Tibial nerve (tissue), 4 donors: ENCODE measurements around the gene SEC61A1. TPM values are rescaled to one million over a fixed set of nuclear protein-coding genes. Genes with fewer than 3 reads are reported as not detected.

ENCODE experiments used
- DNase-seq, 2 donors: peaks; one replicate each; pipeline ENCODE4 v3.0.0-alpha.2; 2019; ENCODE audit warnings: low spot score in 2 of 2
- H3K27ac ChIP-seq, 4 donors: fragments of 200-600 bp; sonication (generic) in 3 of 4; one replicate each; pipeline ENCODE4 v1.5.1; 2017 to 2019; ENCODE audit warnings: mild to moderate bottlenecking in 1 of 4
- H3K27me3 ChIP-seq, 2 donors: fragments of 200-600 bp; sonication (generic) in 1 of 2; one replicate each; pipeline versions ENCODE4 v1.5.1 to v1.6.0; 2017 to 2019
- H3K36me3 ChIP-seq, 3 donors: fragments of 200-600 bp; sonication (generic); one replicate each; pipeline ENCODE4 v1.5.1; 2018 to 2019
- H3K4me1 ChIP-seq, 4 donors: fragments of 200-600 bp; sonication (generic) in 3 of 4; one replicate each; pipeline ENCODE4 v1.5.1; 2017 to 2019
- H3K4me3 ChIP-seq, 4 donors: fragments of 200-600 bp; sonication (generic) in 3 of 4; one replicate each; pipeline ENCODE4 v1.5.1; 2017 to 2019; ENCODE audit warnings: mild to moderate bottlenecking in 1 of 4, moderate library complexity in 1 of 4
- H3K9me3 ChIP-seq, 4 donors: fragments of 200-600 bp; sonication (generic) in 3 of 4; one replicate each; pipeline ENCODE4 v1.5.1; 2017 to 2019
- EP300 ChIP-seq, 2 donors: sonication (generic); formaldehyde crosslinking; IDR thresholded peaks; one replicate each; pipeline ENCODE4 v1.6.1; 2017; ENCODE audit warnings: antibody characterized with exemption in 2 of 2, mild to moderate bottlenecking in 1 of 2
- POLR2A ChIP-seq, 2 donors: fragments of 450-650 bp; IDR thresholded peaks; one replicate each; pipeline ENCODE4 v1.6.1; 2017; ENCODE audit warnings: antibody characterized with exemption in 2 of 2, mild to moderate bottlenecking in 2 of 2, moderate library complexity in 2 of 2
- WGBS, 2 donors: methylation state at CpG; one replicate each; pipeline ENCODE4 v1.1.5; 2018; 5-methylcytosine and 5-hydroxymethylcytosine counted together
- total RNA-seq, 4 donors: library from RNA; depleted of rRNA; stranded (reverse); fragments of >200 nt; gene quantifications; one replicate each; pipeline ENCODE4 v1.1.0, GENCODE V29; 2016
- TF ChIP-seq, protein P1 (sequence below), 5 experiments: fragments of 200-600 bp in 3 of 5; fragments of 450-650 bp in 2 of 5; sonication (generic) in 3 of 5; IDR thresholded peaks; one replicate each; pipeline ENCODE4 v1.5.1; 2016 to 2019; ENCODE audit warnings: antibody characterized with exemption in 5 of 5, mild to moderate bottlenecking in 3 of 5, moderate library complexity in 2 of 5

The SEC61A1 gene
- total RNA-seq, 4 donors from 2014 or later: 93.3 to 155 (median 108) TPM

DNA sequence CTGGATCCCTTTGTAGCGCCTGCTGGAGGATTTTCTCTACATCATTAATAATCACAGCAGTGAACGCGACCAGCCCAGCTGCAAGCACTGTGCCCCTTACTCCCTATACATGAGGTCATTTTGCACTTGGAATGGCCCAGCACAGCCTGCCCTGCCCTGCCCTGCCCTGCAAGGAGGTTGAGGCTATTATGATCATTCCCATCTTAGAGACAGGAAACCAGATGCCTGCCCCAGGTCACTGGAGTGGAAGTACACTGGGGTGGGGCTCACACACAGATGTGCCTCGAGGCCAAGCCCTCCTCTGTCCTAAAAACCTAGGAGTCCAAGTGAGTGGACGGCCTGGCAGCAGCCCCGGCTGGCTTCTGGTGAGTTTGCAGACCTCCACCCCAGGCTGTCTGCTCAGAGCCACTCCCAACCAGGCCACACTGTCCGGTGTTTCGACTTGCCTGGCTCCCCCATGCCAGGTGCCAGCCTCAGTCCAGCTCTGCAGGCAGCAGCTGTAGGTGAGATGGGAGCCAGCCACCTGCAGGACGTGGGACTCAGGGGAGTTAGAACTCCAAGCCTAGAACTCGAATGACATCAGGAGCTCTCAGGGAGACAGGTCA lies 30.4 kb upstream of the SEC61A1 start:
- Histone ChIP-seq H3K27ac (no peak overlapping the region), H3K4me3 (no peak overlapping the region), H3K4me1 (no peaks in the 10 kb centered on the region), H3K9me3 (no peaks in the 10 kb centered on the region), H3K27me3 (no peaks in the 10 kb centered on the region), H3K36me3 (no peaks in the 10 kb centered on the region)
- WGBS, 2 donors: 46 to 50% methylated on average over 10 of the region's 10 CpGs
- DNase-seq: no peak
- TF ChIP-seq, protein P1, sequence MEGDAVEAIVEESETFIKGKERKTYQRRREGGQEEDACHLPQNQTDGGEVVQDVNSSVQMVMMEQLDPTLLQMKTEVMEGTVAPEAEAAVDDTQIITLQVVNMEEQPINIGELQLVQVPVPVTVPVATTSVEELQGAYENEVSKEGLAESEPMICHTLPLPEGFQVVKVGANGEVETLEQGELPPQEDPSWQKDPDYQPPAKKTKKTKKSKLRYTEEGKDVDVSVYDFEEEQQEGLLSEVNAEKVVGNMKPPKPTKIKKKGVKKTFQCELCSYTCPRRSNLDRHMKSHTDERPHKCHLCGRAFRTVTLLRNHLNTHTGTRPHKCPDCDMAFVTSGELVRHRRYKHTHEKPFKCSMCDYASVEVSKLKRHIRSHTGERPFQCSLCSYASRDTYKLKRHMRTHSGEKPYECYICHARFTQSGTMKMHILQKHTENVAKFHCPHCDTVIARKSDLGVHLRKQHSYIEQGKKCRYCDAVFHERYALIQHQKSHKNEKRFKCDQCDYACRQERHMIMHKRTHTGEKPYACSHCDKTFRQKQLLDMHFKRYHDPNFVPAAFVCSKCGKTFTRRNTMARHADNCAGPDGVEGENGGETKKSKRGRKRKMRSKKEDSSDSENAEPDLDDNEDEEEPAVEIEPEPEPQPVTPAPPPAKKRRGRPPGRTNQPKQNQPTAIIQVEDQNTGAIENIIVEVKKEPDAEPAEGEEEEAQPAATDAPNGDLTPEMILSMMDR (IDR thresholded peaks at IDR 0.05): no peak
- TF ChIP-seq POLR2A (IDR thresholded peaks at IDR 0.05) (no peak), EP300 (IDR thresholded peaks at IDR 0.05) (no peak)

DNA sequence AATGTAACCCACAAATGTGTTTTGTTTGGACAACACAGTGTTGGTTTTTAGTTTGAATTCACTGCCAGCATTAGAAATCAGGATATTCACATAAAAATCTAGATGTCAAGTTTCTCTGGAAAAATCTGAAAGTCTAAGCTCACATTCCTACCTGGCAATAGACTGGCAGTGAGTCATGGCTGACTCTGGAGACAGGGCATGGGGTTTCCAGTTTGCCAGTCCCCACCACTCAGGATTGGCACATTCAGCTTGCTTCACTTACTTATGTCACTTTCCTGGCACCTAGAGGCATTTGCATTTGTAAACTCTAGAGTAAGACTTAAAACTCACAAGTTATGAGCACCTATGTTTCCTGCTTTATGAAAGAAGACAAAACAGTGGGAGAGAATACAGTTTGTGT lies 19.1 kb upstream of the SEC61A1 start:
- Histone ChIP-seq H3K9me3 (no peaks in the 10 kb centered on the region), H3K4me3 (no peak overlapping the region), H3K27ac (no peak overlapping the region), H3K27me3 (no peaks in the 10 kb centered on the region), H3K4me1 (no peaks in the 10 kb centered on the region), H3K36me3 (no peaks in the 10 kb centered on the region)
- no peak for DNase-seq
- no peak for TF ChIP-seq EP300 (IDR thresholded peaks at IDR 0.05)
- no peak for TF ChIP-seq POLR2A (IDR thresholded peaks at IDR 0.05)
- TF ChIP-seq, protein P1 (IDR thresholded peaks at IDR 0.05): no peak

DNA sequence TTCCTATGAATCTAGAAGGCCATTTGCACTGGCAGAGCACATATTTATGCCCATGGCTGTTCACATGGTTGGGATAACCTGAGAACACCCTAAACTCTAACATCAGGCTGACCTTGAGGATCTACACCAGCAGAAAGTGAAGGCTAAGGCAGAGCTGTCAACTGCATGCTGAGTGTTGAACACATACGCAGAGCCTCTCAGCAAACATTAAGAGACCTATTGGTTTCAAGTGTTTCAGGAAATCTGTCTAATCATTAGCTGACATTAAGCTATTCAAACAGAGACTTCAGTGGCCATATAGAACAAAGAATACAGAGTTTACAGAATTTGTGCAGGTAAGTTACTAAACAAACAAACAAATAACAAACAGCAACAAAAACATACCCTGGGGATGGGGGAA lies 16.1 kb upstream of the SEC61A1 start:
- Histone ChIP-seq H3K27me3 (no peaks in the 10 kb centered on the region), H3K9me3 (no peaks in the 10 kb centered on the region), H3K4me3 (no peak overlapping the region), H3K27ac (no peak overlapping the region), H3K36me3 (no peaks in the 10 kb centered on the region), H3K4me1 (no peaks in the 10 kb centered on the region)
- no peak for DNase-seq
- WGBS, 2 donors: 88 to 100% methylated on average over 1 of the region's 1 CpG
- TF ChIP-seq, protein P1 (IDR thresholded peaks at IDR 0.05): no peak
- no peak for TF ChIP-seq POLR2A (IDR thresholded peaks at IDR 0.05)
- TF ChIP-seq EP300 (IDR thresholded peaks at IDR 0.05): no peak

DNA sequence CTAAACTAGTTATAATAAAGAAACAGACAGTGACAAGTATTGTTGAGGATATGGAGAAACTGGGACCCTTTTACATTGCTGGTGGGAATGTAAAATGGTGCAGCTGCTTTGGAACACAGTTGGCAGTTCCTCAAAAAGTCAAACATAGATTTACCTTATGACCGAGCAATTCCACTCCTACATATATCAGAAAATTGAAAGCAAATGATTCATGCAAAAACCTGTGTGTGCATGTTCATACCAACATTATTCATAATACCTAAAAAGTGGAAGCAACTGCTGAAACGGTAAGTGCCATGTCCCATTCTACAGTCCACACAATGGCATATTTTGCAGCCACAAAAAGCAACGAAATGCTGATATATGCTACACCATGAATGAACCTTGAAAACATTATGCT lies 12.2 kb upstream of the SEC61A1 start:
- 74% methylated on average over 3 of the region's 3 CpGs for WGBS, 2 donors
- Histone ChIP-seq H3K36me3 (no peaks in the 10 kb centered on the region), H3K4me3 (no peak overlapping the region), H3K9me3 (no peaks in the 10 kb centered on the region), H3K4me1 (no peaks in the 10 kb centered on the region), H3K27ac (no peak overlapping the region), H3K27me3 (no peaks in the 10 kb centered on the region)
- DNase-seq: no peak
- TF ChIP-seq POLR2A (IDR thresholded peaks at IDR 0.05): no peak
- TF ChIP-seq, protein P1 (IDR thresholded peaks at IDR 0.05): no peak
- no peak for TF ChIP-seq EP300 (IDR thresholded peaks at IDR 0.05)

DNA sequence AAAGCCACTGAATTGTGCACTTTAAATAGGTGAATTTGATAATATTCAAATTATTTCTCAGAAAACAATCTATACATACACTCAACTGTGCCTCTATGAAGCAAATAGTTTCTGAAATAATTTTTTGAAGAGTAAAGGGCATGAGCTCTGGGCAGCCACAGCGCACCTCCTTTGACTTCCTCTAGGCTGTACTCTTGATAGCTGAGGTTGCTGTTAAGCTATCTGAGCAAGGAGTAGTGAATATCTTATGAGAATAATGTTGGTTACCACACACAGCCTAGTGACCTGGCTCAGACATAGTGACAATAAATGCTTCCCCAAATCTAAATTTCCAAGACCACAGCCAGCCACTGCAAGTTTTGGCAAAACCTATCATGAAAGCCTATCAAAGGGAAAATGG lies 11.6 kb upstream of the SEC61A1 start:
- Histone ChIP-seq H3K27me3 (no peaks in the 10 kb centered on the region), H3K4me3 (no peak overlapping the region), H3K27ac (no peak overlapping the region), H3K4me1 (no peaks in the 10 kb centered on the region), H3K9me3 (no peaks in the 10 kb centered on the region), H3K36me3 (no peaks in the 10 kb centered on the region)
- 36 to 78% methylated on average over 1 of the region's 1 CpG for WGBS, 2 donors
- DNase-seq: no peak
- no peak for TF ChIP-seq POLR2A (IDR thresholded peaks at IDR 0.05)
- TF ChIP-seq, protein P1 (IDR thresholded peaks at IDR 0.05): no peak
- TF ChIP-seq EP300 (IDR thresholded peaks at IDR 0.05): no peak
